GM12891 (cell line): ENCODE results near the gene DLGAP4.

Source experiments
- DNase-seq: peaks from one replicate; pipeline ENCODE4 v3.0.0; 2011; ENCODE audit warnings: low spot score; ENCODE audit not compliant: insufficient read length
- FAIRE-seq: peaks from 2 replicates; lab custom pipeline; 2011; peaks lifted over from hg19 to GRCh38; lab: Jason Lieb, UNC
- PAX5 ChIP-seq: IDR thresholded peaks from 2 replicates; pipeline ENCODE4 v1.6.1; 2011; ENCODE audit warnings: low read length, moderate library complexity, mild to moderate bottlenecking; ENCODE audit not compliant: insufficient read depth, severe bottlenecking
- POLR2A ChIP-seq: IDR thresholded peaks from 2 replicates; pipeline ENCODE4 v1.6.1; 2011; ENCODE audit warnings: low read depth, low read length, control low read depth
- POLR2AphosphoS5 ChIP-seq: IDR thresholded peaks from 2 replicates; pipeline ENCODE4 v1.6.1; 2011; ENCODE audit warnings: low read depth, low read length, control low read depth
- POU2F2 ChIP-seq: IDR thresholded peaks from 2 replicates; pipeline ENCODE4 v1.6.1; 2011; ENCODE audit warnings: low read depth, mild to moderate bottlenecking, control low read depth, low read length, moderate library complexity
- SPI1 ChIP-seq: IDR thresholded peaks from 2 replicates; pipeline ENCODE4 v1.6.1; 2011; ENCODE audit warnings: low read depth, low read length, control low read depth
- TAF1 ChIP-seq: IDR thresholded peaks from 2 replicates; pipeline ENCODE4 v1.6.1; 2011; ENCODE audit warnings: low read depth, low read length, control low read depth

DLGAP4 gene

DNA sequence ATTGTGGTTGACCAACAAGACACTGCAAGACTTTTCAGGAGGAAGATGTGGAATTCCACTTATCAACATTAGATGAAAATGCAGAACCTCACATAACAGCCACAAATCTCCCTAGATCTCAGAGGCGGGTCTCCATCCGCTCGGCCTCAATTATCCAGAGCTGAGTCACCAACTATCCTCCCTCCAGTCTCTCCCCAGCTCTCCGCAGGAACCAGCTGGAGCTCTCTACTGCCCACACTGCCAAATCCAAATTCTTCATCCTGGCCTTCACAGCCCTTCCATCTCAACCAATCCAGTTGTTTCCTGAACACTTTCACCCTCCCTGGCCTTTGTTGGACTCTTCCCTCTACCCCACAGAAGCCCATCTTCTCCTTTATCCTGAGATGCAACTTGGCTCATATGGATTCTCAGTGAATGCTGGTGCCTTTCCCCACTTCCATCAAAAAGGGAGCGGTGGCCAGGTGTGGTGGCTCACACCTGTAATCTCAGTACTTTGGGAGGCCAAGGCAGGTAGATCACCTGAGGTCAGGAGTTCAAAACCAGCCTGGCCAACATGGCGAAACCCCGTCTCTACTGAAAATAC lies 263.8 kb downstream of the DLGAP4 start:
- no peak for DNase-seq
- no peak for FAIRE-seq
- TF ChIP-seq TAF1 = no peak
- TF ChIP-seq POU2F2 = no peak
- no peak for TF ChIP-seq POLR2AphosphoS5
- TF ChIP-seq SPI1 = no peak
- TF ChIP-seq POLR2A = no peak
- TF ChIP-seq PAX5 = no peak

DNA sequence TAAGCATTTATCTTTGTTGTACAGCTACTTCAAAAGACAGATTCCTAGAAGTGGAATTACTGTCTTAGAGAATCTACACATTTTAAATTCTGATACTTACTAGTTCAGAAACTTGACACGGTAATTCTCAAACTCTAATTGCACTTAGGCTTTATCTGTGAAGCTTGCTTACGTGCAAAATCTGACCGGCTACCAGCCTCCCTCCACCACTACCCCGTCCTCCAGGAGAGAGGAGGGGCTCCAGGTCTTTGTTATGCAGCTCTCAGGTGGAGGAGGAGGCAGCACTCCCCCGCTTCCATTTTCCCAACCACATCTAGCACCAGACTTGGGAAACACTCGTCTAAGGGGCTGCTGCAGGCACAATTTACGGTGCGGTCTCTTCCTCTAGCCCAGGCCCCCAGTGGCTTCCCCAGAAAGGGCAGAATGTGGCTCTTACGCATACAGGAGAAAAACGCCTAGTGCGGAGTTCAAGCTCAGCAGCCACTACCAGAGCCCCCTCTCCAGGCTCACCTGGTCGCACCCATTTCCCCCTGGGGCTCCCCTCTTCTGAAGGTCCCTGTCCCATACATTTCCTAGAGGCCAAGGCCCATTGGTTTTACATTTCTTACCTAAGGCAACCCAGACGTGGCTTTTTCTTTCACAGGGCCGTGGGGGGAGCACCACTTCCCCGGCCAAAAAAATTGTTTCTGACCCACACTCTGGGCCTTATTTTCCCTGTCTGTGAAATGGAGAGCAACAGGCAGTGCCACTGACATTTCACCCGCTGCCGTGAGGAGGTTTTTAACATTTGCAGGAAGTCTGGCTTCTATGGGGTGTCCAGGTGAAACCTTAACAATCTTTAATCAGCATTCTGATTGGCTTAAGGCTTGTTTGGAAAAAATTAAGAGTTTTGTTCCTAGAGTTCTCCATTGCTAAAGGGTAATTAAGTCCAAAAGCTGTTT lies 265.7 kb downstream of the DLGAP4 start:
- FAIRE-seq (no peak), DNase-seq (no peak)
- TF ChIP-seq POLR2AphosphoS5 = no peak
- no peak for TF ChIP-seq SPI1
- TF ChIP-seq PAX5 = no peak
- TF ChIP-seq POU2F2 = no peak
- no peak for TF ChIP-seq POLR2A
- no peak for TF ChIP-seq TAF1

DNA sequence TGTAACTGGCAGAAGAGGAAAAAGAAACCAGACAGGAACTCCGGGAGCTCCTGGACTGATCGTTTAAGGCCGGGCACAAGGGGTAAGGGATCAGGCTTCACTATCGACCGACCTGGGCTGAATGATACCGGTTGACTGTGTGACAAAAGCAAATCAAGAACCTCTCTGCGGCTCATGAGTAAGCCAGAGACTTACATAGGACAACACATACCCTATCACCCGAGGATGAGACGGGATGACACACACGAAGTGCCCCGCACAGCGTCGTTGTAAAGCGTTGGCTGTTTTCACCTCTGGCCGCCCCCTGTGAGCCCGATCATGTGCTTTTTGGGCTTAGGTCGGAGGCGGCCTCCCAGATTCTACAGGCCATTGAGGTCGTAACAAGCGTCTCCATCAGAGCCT lies 266.6 kb downstream of the DLGAP4 start:
- FAIRE-seq (peak; percentile 5), DNase-seq (no peak)
- TF ChIP-seq POLR2A (no peak), TAF1 (no peak), PAX5 (no peak), POU2F2 (no peak), SPI1 (no peak), POLR2AphosphoS5 (no peak)

DNA sequence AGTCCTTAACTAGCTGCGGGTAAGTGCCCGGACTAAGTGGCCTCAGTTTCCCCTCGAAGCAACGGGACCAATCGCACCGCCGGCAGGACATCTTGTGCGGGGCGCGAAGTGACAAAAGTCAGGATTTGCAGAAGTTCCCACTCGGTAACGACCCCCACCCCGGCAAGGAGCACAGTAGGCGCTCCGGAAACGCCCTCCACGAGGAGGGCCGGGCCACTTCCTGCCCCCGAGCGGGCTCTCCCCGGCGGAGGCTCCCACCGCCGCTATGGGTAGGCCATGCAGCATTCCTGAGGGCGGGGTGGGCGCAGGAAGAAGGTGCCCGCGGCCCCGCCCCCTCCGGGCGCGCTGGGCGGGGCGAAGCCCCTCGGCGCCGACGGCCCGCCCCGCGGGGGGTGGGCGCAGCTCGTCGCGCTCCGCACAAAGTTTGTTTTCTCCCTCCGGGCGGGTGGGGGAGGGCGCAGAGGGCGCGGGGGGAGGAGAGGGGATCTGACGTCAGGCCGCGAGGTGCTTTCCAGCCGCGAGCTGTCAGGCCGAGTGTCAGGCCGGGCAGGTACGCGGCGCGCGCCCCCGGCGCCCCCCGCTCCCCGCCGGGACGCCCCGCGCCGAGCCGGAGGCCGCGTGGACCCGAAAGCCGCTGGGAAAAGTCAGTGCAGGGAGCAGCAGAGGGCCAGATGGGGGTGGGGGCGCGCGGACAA lies 267.1 kb downstream of the DLGAP4 start, which contains the start of gene TGIF2:
Gene TGIF2, plus strand, starts transcription at position 495 of the 695 bp plus-strand sequence. CDS start 5,178 bp downstream, outside the sequence.
- TF ChIP-seq TAF1 = peak; percentile 30; the same call in 1 of the 2 replicates
- 0 out of 2 replicates have a peak, but pooled peaks have one; percentile 8 for TF ChIP-seq POU2F2
- TF ChIP-seq POLR2A = peak; percentile 65
- no peak for TF ChIP-seq PAX5
- peak; percentile 23; the same call in 1 of the 2 replicates for TF ChIP-seq SPI1
- TF ChIP-seq POLR2AphosphoS5 = peak; percentile 57; the same call in 1 of the 2 replicates
- peak; percentile 97 for DNase-seq
- FAIRE-seq = peak; percentile 90

DNA sequence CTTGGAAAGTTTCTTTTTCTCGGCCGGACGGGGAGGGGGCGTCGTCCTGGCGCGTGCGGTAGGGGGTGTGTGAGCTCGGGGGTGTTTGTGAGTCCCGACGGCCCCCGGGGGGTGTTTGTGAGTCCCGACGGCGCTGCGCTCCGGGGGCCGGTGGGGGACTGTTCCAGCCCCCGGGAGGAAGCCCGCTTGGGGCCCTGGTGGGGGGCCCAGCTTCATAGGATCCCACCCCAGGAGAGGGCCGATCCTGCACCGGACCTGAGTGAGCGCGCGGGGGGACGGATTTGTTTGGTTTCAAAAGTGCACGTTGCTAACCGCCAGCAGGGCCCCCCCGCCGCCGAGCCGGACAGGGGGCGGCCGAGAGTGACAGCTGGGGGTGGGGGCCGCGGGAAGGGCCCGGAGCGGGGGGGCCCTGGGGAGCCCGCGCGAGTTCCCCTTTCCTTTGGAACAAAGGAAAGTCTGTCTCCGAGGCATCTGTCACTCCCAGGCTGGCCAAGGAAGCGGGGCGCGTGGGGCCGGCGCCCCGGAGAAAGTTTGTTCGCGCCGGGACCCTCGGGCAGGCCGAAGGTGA lies 267.7 kb downstream of the DLGAP4 start:
- FAIRE-seq (no peak), DNase-seq (no peak)
- TF ChIP-seq TAF1 = no peak
- peak; percentile 28; the same call in 1 of the 2 replicates for TF ChIP-seq POLR2AphosphoS5
- peak; percentile 43; the same call in 1 of the 2 replicates for TF ChIP-seq SPI1
- TF ChIP-seq POU2F2 = no peak

DNA sequence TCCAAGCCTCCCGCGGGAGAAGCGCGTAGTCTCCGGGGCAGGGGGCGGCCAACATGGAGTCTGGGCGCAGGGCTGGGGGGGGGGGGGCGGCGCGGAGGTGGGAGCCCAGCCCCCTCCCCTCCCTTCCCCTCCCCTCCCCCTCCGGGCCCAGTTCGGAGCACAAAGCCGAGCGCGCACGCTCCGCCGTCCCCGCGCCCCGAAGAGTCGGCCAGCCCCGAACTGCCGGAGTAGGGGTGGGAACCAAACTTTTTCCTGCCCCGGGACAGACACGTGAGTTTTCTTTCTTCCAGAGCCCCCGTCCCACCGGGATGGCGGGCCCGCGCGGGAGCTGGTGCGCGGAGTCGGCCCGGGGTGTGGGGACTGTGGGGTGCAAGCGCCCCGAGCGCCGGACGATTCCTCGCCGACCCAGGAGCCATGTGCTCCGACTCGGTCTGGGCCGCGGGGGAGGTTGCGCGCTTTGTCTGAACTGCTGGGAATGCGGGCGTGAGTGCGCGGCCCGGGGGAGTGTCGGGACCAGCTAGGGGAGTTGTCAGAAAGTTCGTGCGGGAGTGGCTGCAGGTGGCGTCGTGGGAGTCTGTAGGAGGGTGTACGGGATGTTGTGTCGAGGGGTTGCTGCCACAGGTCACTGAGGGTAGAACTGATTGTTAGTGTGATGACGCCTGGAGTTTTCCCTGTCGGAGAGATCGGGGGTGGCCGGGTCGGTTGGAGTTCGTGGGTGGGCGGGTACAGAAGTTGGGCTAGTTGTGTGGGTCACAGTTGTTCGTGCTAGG lies 268.4 kb downstream of the DLGAP4 start:
- DNase-seq (peak; percentile 54), FAIRE-seq (peak; percentile 80)
- no peak for TF ChIP-seq POLR2AphosphoS5
- peak; percentile 22; the same call in 1 of the 2 replicates for TF ChIP-seq TAF1
- peak; percentile 16; the same call in 1 of the 2 replicates for TF ChIP-seq POLR2A

DNA sequence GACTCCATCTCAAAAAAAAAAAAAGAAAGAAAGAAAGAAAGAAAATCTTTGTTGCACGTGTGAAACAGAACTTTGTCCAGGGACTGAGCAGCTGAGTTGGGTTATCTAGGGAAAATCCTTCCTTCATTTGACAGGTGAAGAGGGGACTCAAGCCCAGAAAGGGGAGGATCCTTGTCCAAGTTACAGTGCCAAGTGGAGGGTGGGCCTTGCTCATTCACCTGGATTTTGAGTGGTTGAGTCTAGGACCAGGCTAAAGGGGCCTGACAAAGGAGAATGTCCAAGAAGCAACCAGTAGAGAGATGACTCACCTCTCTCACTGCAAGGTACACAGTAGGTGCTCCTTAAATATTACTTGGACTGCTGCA lies 269.9 kb downstream of the DLGAP4 start:
- no peak for FAIRE-seq
- TF ChIP-seq PAX5 = no peak
- TF ChIP-seq SPI1 = no peak
- no peak for TF ChIP-seq POLR2AphosphoS5
- no peak for DNase-seq
